HUES6 (cell line): Measurements from ENCODE around the gene NRXN3.
"Not testable (repeated sequence)": the region's sequence is repeated elsewhere in the genome, so short reads cannot be mapped to it uniquely, and the experiment has no call there.

Source experiments
- H3K27ac ChIP-seq: 2 replicates; pipeline ENCODE4 v1.7.0; 2013; ENCODE audit warnings: low read depth, mild to moderate bottlenecking, low read length, inconsistent platforms
- H3K27me3 ChIP-seq: 2 replicates; pipeline ENCODE4 v1.6.1; 2013; ENCODE audit warnings: low read length; ENCODE audit not compliant: control insufficient read depth, insufficient read depth
- H3K36me3 ChIP-seq: 2 replicates; pipeline ENCODE4 v1.6.1; 2013; ENCODE audit warnings: low read length; ENCODE audit not compliant: control insufficient read depth, insufficient read depth
- H3K4me1 ChIP-seq: 2 replicates; pipeline ENCODE4 v1.6.1; 2013; ENCODE audit warnings: low read length; ENCODE audit not compliant: control insufficient read depth, insufficient read depth
- H3K4me3 ChIP-seq: 2 replicates; pipeline ENCODE4 v1.5.1; 2013; ENCODE audit warnings: low read depth, low read length
- H3K9ac ChIP-seq: one replicate; pipeline ENCODE4 v1.6.1; 2013; ENCODE audit warnings: mild to moderate bottlenecking, low read length
- H3K9me3 ChIP-seq: 2 replicates; pipeline ENCODE4 v1.6.1; 2013; ENCODE audit warnings: low read depth, low read length; ENCODE audit not compliant: control insufficient read depth, insufficient read depth

Gene NRXN3

DNA sequence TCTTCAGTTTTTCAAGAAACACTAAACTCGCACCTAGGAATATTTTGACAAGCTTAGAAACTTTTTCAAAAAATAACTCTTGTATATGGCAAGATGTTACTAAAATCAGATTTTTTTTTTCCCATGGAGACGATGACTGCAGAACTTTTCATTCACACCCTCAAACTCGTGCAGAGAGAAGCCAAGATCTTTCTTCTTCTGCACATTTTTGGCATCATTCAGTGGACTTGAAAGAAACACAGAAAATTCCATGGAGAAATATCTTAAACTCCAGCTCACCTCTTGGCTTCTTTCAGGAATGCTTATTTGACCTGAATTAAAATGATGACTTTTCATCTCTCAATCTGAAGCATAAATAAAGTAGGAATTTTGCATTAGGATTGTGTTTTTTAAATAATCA, 919.4 kb downstream of the NRXN3 start:
- no peak overlapping the region for H3K4me3 ChIP-seq
- H3K27ac ChIP-seq = no peak overlapping the region
- no peak overlapping the region for H3K9ac ChIP-seq
- no peaks in the 10 kb centered on the region; the same call in 1 of the 2 replicates for H3K27me3 ChIP-seq
- no peaks in the 10 kb centered on the region for H3K36me3 ChIP-seq
- H3K4me1 ChIP-seq = peaks cover 7% of the 10 kb centered on the region; the same call in 1 of the 2 replicates
- H3K9me3 ChIP-seq = no peaks in the 10 kb centered on the region

GRCh38 chr14:79090641-79091180, 920.5 kb downstream of the NRXN3 start:
- H3K27me3 ChIP-seq = no peaks in the 10 kb centered on the region; the same call in 1 of the 2 replicates
- no peak overlapping the region for H3K9ac ChIP-seq
- H3K4me3 ChIP-seq = no peak overlapping the region
- no peaks in the 10 kb centered on the region for H3K9me3 ChIP-seq
- H3K36me3 ChIP-seq = no peaks in the 10 kb centered on the region
- H3K4me1 ChIP-seq = peaks cover 7% of the 10 kb centered on the region; the same call in 1 of the 2 replicates
- H3K27ac ChIP-seq = no peak overlapping the region

- Histone ChIP-seq H3K9me3 (no peaks in the 10 kb centered on the region), H3K27ac (no peak overlapping the region), H3K4me1 (peaks cover 7% of the 10 kb centered on the region; the same call in 1 of the 2 replicates), H3K27me3 (no peaks in the 10 kb centered on the region; the same call in 1 of the 2 replicates), H3K36me3 (no peaks in the 10 kb centered on the region), H3K9ac (no peak overlapping the region), H3K4me3 (no peak overlapping the region)
Measured at GRCh38 chr14:79091381-79091963, 921.3 kb downstream of the NRXN3 start.

DNA sequence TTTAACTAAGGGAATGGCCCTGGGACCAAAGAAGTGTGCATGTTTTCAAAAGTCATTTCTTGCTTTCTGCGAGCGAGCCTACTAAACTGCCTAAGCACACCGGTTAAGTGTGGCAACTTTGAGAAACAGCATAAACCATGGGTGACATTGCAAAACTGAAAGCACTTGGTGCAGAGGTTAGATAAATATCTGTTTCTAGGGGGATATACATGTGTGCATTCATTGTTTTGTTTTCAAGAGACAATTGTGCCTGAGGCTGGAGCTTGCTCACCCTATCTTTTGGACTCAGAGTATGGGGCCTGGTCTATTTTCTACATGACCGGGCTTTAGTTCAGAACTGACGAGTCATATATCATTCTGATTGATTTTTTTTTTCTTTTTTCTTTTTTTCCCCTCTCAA, 923.4 kb downstream of the NRXN3 start:
- H3K9ac ChIP-seq = no peak overlapping the region
- H3K36me3 ChIP-seq = no peaks in the 10 kb centered on the region
- no peaks in the 10 kb centered on the region; the same call in 1 of the 2 replicates for H3K27me3 ChIP-seq
- H3K27ac ChIP-seq = no peak overlapping the region
- H3K4me3 ChIP-seq = no peak overlapping the region
- peaks cover 7% of the 10 kb centered on the region; the same call in 1 of the 2 replicates for H3K4me1 ChIP-seq
- H3K9me3 ChIP-seq = no peaks in the 10 kb centered on the region

DNA sequence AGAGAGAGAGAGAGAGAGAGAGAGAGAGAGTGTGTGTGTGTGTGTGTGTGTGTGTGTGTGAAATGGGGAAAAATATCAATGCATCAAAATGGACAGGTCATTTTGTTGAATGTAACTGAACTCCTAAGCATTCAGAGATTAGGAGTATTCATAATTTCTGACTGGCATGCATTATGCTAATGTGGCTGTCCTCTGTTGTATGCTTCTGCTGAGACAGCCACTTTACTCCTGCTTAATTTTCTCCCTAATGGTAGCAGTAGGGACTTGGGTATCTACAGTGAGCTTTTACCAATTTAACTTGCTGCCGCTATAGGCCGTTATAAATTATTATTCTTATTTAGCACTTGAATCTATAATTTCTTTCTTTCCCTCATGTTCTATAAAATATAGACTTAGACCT, 924.8 kb downstream of the NRXN3 start:
- no peaks in the 10 kb centered on the region for H3K36me3 ChIP-seq
- no peak overlapping the region for H3K4me3 ChIP-seq
- no peak overlapping the region for H3K9ac ChIP-seq
- no peaks in the 10 kb centered on the region; the same call in 1 of the 2 replicates for H3K27me3 ChIP-seq
- H3K27ac ChIP-seq = no peak overlapping the region
- no peaks in the 10 kb centered on the region for H3K9me3 ChIP-seq
- peaks cover 7% of the 10 kb centered on the region; the same call in 1 of the 2 replicates for H3K4me1 ChIP-seq

DNA sequence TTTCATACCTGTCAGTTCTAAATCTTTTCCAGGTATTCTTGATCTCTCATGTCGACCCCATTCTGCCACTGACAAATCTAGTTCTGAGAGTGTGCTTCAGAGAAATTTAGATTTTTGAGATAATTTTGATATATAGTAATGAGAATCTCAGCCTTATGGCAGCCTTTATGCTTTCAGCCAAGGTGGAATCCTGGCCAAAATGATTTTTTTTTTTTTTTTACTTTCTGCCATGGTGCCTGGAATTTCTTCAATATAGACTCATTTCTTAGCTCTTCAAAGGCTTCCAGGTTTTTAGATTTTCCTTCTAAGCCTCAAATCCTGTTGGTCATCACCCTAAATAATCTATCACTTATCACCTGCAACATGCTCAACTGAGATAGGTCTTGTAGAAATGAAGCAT, 926.6 kb downstream of the NRXN3 start:
- H3K36me3 ChIP-seq = no peaks in the 10 kb centered on the region
- H3K4me1 ChIP-seq = no peaks in the 10 kb centered on the region; the same call in 1 of the 2 replicates
- no peak overlapping the region for H3K27ac ChIP-seq
- no peak overlapping the region for H3K9ac ChIP-seq
- no peaks in the 10 kb centered on the region; the same call in 1 of the 2 replicates for H3K27me3 ChIP-seq
- no peak overlapping the region for H3K4me3 ChIP-seq
- no peaks in the 10 kb centered on the region for H3K9me3 ChIP-seq

GRCh38 chr14:79098324-79098723, 928.2 kb downstream of the NRXN3 start:
- no peaks in the 10 kb centered on the region for H3K36me3 ChIP-seq
- H3K9me3 ChIP-seq = no peaks in the 10 kb centered on the region
- no peaks in the 10 kb centered on the region; the same call in 1 of the 2 replicates for H3K4me1 ChIP-seq
- H3K27ac ChIP-seq = no peak overlapping the region
- H3K27me3 ChIP-seq = no peaks in the 10 kb centered on the region
- no peak overlapping the region for H3K9ac ChIP-seq
- H3K4me3 ChIP-seq = no peak overlapping the region

- Histone ChIP-seq H3K4me1 (no peaks in the 10 kb centered on the region), H3K36me3 (no peaks in the 10 kb centered on the region), H3K9me3 (no peaks in the 10 kb centered on the region), H3K9ac (no peak overlapping the region), H3K4me3 (no peak overlapping the region), H3K27ac (no peak overlapping the region), H3K27me3 (no peaks in the 10 kb centered on the region)
Measured at GRCh38 chr14:79100578-79100977, 930.4 kb downstream of the NRXN3 start.

- Histone ChIP-seq H3K9me3 (no peaks in the 10 kb centered on the region), H3K4me3 (no peak overlapping the region), H3K4me1 (no peaks in the 10 kb centered on the region), H3K36me3 (no peaks in the 10 kb centered on the region), H3K9ac (no peak overlapping the region), H3K27me3 (no peaks in the 10 kb centered on the region), H3K27ac (no peak overlapping the region)
Measured at GRCh38 chr14:79101388-79101787, 931.2 kb downstream of the NRXN3 start.

DNA sequence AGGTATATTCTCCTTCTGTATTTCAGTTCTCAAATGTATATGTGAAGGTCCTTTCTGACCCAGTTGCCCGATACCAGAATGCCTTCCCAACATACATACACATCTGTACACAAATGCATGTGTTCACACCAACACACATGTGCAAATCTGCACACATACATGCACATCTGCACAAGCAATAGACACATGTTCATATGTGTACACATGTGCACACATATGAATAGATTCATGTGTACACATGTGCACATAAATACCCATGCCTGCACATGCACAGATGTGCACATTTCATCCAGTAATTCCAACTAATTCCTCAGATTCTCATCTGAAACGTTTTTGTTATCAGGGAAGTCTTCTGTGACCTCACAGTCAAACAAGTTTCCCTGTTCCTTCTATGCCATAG, 933.6 kb downstream of the NRXN3 start:
- Histone ChIP-seq H3K9me3 (no peaks in the 10 kb centered on the region), H3K9ac (no peak overlapping the region), H3K4me1 (no peaks in the 10 kb centered on the region), H3K27ac (no peak overlapping the region), H3K27me3 (no peaks in the 10 kb centered on the region), H3K4me3 (no peak overlapping the region), H3K36me3 (no peaks in the 10 kb centered on the region)

DNA sequence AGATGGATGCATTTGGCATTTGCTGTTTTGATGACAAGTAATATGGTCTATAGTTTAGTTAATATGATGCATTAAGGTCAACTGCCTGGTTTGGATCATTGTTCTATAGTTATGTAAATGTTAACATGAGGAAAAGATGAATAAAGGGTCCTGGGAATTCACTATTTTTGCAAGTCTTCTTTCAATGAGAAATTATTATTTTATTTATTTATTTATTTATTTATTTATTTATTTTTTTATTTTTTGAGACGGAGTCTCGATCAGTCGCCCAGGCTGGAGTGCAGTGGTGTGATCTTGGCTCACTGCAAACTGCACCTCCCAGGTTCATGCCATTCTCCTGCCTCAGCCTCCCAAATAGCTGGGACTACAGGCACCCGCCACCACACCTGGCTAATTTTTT, 940.4 kb downstream of the NRXN3 start:
- not testable (repeated sequence) for H3K9me3 ChIP-seq, H3K9ac ChIP-seq, H3K4me3 ChIP-seq, H3K36me3 ChIP-seq, H3K4me1 ChIP-seq, H3K27ac ChIP-seq, H3K27me3 ChIP-seq
